Ishikawa (cell line): ENCODE measurements around the gene RUNX1.

ENCODE experiments used
- CEBPB ChIP-seq: IDR thresholded peaks from 2 replicates; pipeline ENCODE4 v1.6.1; 2012
- CREB1 ChIP-seq: IDR thresholded peaks from 2 replicates; pipeline ENCODE4 v1.6.1; 2012; ENCODE audit warnings: low read depth
- EGR1 ChIP-seq: IDR thresholded peaks from 2 replicates; pipeline ENCODE4 v1.6.1; 2012
- FOXM1 ChIP-seq: IDR thresholded peaks from 2 replicates; pipeline ENCODE4 v1.6.1; 2012; ENCODE audit warnings: low read depth, borderline replicate concordance
- MAX ChIP-seq: IDR thresholded peaks from 2 replicates; pipeline ENCODE4 v1.6.1; 2012
- NFIC ChIP-seq: IDR thresholded peaks from 2 replicates; pipeline ENCODE4 v1.6.1; 2012
- TAF1 ChIP-seq: IDR thresholded peaks from 2 replicates; pipeline ENCODE4 v1.6.1; 2012; ENCODE audit warnings: low read depth, mild to moderate bottlenecking
- TEAD4 ChIP-seq: IDR thresholded peaks from 2 replicates; pipeline ENCODE4 v1.6.1; 2012
- USF1 ChIP-seq: IDR thresholded peaks from 2 replicates; pipeline ENCODE4 v1.6.1; 2012
- YY1 ChIP-seq: IDR thresholded peaks from 2 replicates; pipeline ENCODE4 v1.6.1; 2012; ENCODE audit warnings: low read depth
- ZBTB7A ChIP-seq: IDR thresholded peaks from 2 replicates; pipeline ENCODE4 v1.6.1; 2012; ENCODE audit warnings: low read depth

- TF ChIP-seq EGR1 (no peak), FOXM1 (no peak), MAX (no peak), USF1 (no peak), TEAD4 (no peak), NFIC (no peak), TAF1 (no peak), CEBPB (no peak), ZBTB7A (no peak), YY1 (no peak), CREB1 (no peak)
Observed at GRCh38 chr21:35044128-35044527, 5.0 kb downstream of the RUNX1 start.
